K562 (cell line): ENCODE results near the gene FAM110D. TPM values are rescaled to one million over a fixed set of nuclear protein-coding genes. Genes with fewer than 3 reads are reported as not detected.

ENCODE experiments used
- ATF7 ChIP-seq: fragments of 450-650 bp; IDR thresholded peaks from 2 replicates; pipeline ENCODE4 v1.7.1; 2014; ENCODE audit warnings: mild to moderate bottlenecking, moderate library complexity
- CREB5 ChIP-seq: fragments of 250-450 bp; sonication (Bioruptor Pico); IDR thresholded peaks from 2 replicates; pipeline ENCODE4 v1.5.0; 2020; ENCODE audit warnings: mild to moderate bottlenecking
- GATAD2B ChIP-seq: fragments of 450-650 bp; IDR thresholded peaks from 2 replicates; pipeline ENCODE4 v1.6.1; 2017; ENCODE audit warnings: mild to moderate bottlenecking, borderline replicate concordance
- LCOR ChIP-seq: sonication (generic); formaldehyde crosslinking; IDR thresholded peaks from 2 replicates; pipeline ENCODE4 v1.8.0; 2022; ENCODE audit warnings: mild to moderate bottlenecking, missing genetic modification reagents
- POLR2AphosphoS2 ChIP-seq: IDR thresholded peaks from 2 replicates; pipeline ENCODE4 v1.6.1; 2012; ENCODE audit warnings: low read length, improper control_type of control experiment
- USF1 ChIP-seq: sonication (generic); formaldehyde crosslinking; IDR thresholded peaks from 2 replicates; pipeline ENCODE4 v1.9.0; 2022; ENCODE audit warnings: mild to moderate bottlenecking, missing genetic modification reagents
- ZFPM2 ChIP-seq: fragments of 250-450 bp; sonication (Bioruptor Pico); IDR thresholded peaks from 2 replicates; pipeline ENCODE4 v1.5.1; 2022; ENCODE audit warnings: mild to moderate bottlenecking
- ZKSCAN1 ChIP-seq: fragments of 150-350 bp; IDR thresholded peaks from 2 replicates; pipeline ENCODE4 v1.6.1; 2016; ENCODE audit warnings: low read depth, low read length
- ZNF639 ChIP-seq, 2 experiments: fragments of 200-800 bp in 1 of 2; sonication (Bioruptor generic) in 1 of 2; sonication (generic) in 1 of 2; formaldehyde crosslinking in 1 of 2; IDR thresholded peaks in 1 of 2; conservative IDR thresholded peaks in 1 of 2; 2 replicates each; pipeline versions ENCODE4 v1.5.0 to v1.6.1; 2016 to 2020; ENCODE audit warnings: missing compliant biosample characterization in 1 of 2, missing genetic modification characterization in 1 of 2, missing genetic modification reagents in 1 of 2
- polyA plus RNA-seq, 8 experiments: library from polyadenylated mRNA; depleted of rRNA in 4 of 8; stranded (reverse) in 5 of 8; unstranded in 3 of 8; fragments of >200 nt; fragmentation: Nextera tagmentation in 2 of 8; fragmentation: Illumina TruSeq in 1 of 8; extraction: Ambion mirVana in 2 of 8; extraction: Trizol in 1 of 8; gene quantifications; 2 replicates each; pipeline versions ENCODE4 v1.2.1 to v1.2.3, GENCODE V29; 2011 to 2014; ENCODE audit warnings: inconsistent platforms in 1 of 8, missing spikeins in 1 of 8
- total RNA-seq, 7 experiments: library from RNA; depleted of rRNA in 6 of 7; stranded (reverse); fragments of >200 nt in 6 of 7; fragmentation: Illumina TruSeq in 2 of 7; extraction: Trizol in 2 of 7; gene quantifications; 2 replicates each; pipeline versions ENCODE4 v1.2.1 to v1.2.3, GENCODE V29; 2011 to 2021; ENCODE audit warnings: low replicate concordance in 1 of 7
- TF ChIP-seq, protein P1 (sequence below), 2 experiments: fragments of 450-650 bp in 1 of 2; sonication (generic) in 1 of 2; formaldehyde crosslinking in 1 of 2; IDR thresholded peaks; 2 replicates each; pipeline versions ENCODE4 v1.7.1 to v1.9.0; 2016 to 2022; ENCODE audit warnings: inconsistent platforms in 1 of 2, mild to moderate bottlenecking in 1 of 2, missing genetic modification reagents in 1 of 2
- TF ChIP-seq, protein P2 (sequence below): fragments of 450-650 bp; IDR thresholded peaks from 2 replicates; pipeline ENCODE4 v1.6.1; 2016

The FAM110D gene
- total and polyA plus RNA-seq, 9 of the 15 experiments (the other 6 are each of a cell fraction or from before 2014, with no cell fraction given): 0.04 to 1.1 (median 0.33) TPM

DNA sequence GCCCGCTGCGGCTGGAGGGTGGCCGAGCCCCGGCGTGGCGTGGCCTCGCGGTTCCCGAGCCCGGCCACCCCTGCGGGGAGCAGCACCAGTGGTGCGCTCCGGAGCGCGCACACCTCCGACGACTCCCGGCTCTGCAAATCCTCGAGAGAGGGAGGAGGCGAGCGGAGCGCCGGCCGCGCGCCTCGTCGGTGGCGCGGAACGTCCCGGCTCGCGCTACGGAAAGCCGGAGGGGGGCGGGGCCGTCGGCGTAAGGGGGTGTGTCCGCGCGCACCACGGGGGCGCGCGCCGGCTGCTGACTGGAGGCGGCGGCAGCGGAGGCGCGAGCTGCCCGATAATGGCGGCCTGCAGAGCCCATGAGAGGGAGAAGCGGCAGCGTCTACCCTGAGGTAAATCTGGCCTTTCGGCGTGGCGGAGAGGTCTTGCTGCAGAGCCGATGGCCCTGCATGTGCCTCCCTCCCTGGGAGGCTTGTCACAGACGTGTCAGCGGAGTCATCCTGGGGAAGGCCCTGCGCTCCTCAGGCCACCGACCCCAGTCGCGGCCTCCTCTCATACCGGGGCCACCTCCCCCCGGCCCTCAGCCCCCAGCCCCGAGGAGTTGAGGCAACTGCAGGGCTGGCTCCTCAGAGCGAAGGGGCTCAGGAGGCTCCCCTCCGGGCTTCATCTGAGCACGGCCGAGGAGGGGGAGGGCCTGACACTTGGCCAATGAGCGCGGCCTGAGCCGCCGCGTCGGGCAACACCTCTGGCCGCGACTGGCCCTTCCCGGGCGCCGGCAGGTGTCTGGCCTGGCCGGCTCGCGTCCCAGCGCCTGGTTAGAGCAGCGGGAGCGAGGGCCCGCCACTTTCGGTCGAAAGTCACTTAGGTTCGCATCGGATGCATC is 47.1 kb upstream of the FAM110D start, which contains the start of gene PDIK1L (continued):
- TF ChIP-seq, protein P1, sequence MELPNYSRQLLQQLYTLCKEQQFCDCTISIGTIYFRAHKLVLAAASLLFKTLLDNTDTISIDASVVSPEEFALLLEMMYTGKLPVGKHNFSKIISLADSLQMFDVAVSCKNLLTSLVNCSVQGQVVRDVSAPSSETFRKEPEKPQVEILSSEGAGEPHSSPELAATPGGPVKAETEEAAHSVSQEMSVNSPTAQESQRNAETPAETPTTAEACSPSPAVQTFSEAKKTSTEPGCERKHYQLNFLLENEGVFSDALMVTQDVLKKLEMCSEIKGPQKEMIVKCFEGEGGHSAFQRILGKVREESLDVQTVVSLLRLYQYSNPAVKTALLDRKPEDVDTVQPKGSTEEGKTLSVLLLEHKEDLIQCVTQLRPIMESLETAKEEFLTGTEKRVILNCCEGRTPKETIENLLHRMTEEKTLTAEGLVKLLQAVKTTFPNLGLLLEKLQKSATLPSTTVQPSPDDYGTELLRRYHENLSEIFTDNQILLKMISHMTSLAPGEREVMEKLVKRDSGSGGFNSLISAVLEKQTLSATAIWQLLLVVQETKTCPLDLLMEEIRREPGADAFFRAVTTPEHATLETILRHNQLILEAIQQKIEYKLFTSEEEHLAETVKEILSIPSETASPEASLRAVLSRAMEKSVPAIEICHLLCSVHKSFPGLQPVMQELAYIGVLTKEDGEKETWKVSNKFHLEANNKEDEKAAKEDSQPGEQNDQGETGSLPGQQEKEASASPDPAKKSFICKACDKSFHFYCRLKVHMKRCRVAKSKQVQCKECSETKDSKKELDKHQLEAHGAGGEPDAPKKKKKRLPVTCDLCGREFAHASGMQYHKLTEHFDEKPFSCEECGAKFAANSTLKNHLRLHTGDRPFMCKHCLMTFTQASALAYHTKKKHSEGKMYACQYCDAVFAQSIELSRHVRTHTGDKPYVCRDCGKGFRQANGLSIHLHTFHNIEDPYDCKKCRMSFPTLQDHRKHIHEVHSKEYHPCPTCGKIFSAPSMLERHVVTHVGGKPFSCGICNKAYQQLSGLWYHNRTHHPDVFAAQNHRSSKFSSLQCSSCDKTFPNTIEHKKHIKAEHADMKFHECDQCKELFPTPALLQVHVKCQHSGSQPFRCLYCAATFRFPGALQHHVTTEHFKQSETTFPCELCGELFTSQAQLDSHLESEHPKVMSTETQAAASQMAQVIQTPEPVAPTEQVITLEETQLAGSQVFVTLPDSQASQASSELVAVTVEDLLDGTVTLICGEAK (IDR thresholded peaks at IDR 0.05): no peak; the same call in 1 of the 2 replicates
- TF ChIP-seq, protein P1 (CRISPR knock-in tag; IDR thresholded peaks at IDR 0.05): no peak
- TF ChIP-seq CREB5 (no peak), USF1 (CRISPR knock-in tag) (peak; percentile 55; the same call in 1 of the 2 replicates), ATF7 (peak; percentile 97; the same call in 1 of the 2 replicates), ZFPM2 (CRISPR knock-in tag) (0 out of 2 replicates have a peak, but pooled peaks have one; percentile 24), LCOR (peak; percentile 19; the same call in 1 of the 2 replicates), POLR2AphosphoS2 (no peak), ZNF639 (CRISPR knock-in tag; conservative IDR thresholded peaks at IDR 0.05 in 1 of 2, IDR thresholded peaks at IDR 0.05 in 1 of 2) (peak in 1 of 2 experiments; percentile 88; a peak in 2 of 4 replicates), ZKSCAN1 (peak; percentile 68; the same call in 1 of the 2 replicates), GATAD2B (peak; percentile 94; the same call in 1 of the 2 replicates)
- TF ChIP-seq, protein P2, sequence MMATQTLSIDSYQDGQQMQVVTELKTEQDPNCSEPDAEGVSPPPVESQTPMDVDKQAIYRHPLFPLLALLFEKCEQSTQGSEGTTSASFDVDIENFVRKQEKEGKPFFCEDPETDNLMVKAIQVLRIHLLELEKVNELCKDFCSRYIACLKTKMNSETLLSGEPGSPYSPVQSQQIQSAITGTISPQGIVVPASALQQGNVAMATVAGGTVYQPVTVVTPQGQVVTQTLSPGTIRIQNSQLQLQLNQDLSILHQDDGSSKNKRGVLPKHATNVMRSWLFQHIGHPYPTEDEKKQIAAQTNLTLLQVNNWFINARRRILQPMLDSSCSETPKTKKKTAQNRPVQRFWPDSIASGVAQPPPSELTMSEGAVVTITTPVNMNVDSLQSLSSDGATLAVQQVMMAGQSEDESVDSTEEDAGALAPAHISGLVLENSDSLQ: peak; percentile 32
